Measurements from ENCODE around the gene TSPAN18.

DNA sequence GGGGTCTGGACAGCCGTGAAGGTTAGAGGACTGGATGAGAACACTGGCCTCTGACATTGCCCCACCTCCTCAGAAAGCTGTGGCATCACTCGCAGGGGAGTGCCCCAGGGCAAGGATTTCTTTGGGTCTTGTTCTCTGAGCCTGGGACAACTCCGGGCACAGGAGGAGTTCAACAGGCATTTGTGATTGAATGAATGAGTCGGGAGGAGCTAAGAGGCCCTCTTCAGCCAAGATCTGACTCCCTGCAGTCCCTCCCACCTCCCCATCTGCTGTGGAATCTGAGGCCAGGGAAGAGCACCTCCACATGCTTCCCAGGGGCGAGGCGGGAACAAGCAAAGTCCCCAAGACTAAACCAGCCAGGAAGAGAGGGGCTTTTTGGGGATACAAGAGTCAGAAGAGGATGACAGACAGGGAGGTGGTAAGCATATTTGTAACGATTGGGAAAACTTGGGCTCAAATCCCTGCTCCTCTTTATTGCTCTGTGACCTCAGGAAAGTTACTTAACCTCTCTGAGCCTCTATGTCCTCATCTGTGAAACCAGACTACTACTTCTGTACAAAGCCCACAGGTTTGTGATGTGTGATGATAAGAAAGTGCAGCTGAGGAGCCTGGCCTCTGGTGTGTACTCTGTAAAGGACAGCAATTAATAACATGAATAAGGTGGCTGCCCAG is 217.6 kb downstream of the TSPAN18 start:
- TF ChIP-seq, protein P1, sequence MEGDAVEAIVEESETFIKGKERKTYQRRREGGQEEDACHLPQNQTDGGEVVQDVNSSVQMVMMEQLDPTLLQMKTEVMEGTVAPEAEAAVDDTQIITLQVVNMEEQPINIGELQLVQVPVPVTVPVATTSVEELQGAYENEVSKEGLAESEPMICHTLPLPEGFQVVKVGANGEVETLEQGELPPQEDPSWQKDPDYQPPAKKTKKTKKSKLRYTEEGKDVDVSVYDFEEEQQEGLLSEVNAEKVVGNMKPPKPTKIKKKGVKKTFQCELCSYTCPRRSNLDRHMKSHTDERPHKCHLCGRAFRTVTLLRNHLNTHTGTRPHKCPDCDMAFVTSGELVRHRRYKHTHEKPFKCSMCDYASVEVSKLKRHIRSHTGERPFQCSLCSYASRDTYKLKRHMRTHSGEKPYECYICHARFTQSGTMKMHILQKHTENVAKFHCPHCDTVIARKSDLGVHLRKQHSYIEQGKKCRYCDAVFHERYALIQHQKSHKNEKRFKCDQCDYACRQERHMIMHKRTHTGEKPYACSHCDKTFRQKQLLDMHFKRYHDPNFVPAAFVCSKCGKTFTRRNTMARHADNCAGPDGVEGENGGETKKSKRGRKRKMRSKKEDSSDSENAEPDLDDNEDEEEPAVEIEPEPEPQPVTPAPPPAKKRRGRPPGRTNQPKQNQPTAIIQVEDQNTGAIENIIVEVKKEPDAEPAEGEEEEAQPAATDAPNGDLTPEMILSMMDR (IDR thresholded peaks at IDR 0.05): no peak
- no peak for TF ChIP-seq POLR2A (IDR thresholded peaks at IDR 0.05)
